GM19025 (cell line): ENCODE results near the gene DPM1.

Experiments used
- ATAC-seq: cut with Tn5 transposase; IDR thresholded peaks from one replicate; pipeline ENCODE4 v1.9.1; 2021; ENCODE audit warnings: mild to moderate bottlenecking, low read depth, moderate library complexity; ENCODE audit not compliant: unreplicated experiment

The DPM1 gene

DNA sequence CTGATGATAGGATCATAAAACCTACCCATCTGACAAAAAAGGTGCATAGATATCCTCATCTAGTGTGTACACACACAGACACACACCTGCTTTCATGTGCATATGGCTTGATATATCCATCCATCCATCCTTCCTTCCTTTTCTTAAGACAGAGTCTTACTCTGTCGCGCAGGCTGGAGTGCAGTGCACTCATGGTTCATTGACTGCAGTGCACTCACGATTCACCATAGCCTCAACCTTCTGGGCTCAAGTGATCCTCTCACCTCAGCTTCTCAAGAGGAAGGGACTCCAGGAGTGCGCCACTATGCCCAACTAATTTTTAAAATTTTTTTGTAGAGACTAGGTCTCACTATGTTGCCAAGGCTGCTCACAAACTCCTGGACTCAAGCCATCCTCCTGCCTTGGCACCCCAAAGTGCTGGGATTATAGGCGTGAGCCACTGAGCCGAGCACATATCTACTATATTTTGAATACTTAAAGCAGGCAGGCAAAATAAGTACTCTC lies 54.2 kb downstream of the DPM1 start:
- no peak for ATAC-seq

DNA sequence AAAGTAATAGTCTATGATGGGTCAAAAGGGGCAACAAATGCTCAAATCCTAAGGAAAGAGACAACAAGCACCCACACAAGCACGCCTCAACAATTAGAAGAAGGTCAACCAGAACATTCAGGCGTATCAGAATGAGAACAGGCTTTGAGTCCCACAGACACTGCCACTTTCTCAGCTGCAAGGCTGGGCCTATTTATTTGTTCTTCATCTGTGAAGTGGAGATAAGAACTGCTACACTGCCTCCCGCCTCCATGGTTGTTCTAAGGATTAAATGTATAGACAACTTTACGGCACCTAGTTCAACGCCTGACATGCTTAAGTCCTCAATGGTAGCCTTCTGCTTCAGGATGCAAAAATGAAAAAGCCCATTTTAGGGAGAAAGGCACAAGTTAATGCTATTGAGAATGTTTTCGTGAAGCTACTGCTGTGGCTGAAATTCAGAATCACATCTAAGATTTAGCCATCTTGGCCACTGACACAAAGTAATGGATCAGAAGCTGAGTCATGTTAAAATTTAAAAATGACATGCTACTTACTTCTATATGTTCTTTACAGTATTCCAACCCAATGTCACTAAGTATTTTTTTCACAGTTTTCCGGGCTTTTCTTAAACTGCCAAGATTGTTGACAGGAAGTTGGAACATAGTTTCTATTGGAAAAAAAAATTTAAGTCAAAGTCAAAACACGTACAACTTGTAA lies 54.8 kb downstream of the DPM1 start:
- ATAC-seq = no peak

DNA sequence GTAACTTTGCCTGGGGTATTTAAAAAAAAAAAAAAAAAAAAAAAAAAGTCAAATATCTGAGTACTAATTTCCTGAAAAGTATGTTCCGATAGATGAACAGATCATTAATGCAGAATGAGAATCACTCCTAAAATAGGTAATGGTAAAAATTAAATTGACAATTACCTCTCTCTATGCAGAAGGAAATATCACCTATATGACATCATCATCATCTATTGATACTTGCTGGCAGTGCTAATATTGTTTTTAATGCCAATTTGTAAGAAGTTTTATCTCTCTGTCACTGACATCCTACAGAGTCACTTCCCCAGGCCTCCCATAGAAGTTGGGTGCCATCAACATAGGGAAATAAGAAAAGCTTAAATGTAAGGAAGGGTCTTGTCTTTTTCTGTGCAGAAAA lies 57.0 kb downstream of the DPM1 start:
- no peak for ATAC-seq

DNA sequence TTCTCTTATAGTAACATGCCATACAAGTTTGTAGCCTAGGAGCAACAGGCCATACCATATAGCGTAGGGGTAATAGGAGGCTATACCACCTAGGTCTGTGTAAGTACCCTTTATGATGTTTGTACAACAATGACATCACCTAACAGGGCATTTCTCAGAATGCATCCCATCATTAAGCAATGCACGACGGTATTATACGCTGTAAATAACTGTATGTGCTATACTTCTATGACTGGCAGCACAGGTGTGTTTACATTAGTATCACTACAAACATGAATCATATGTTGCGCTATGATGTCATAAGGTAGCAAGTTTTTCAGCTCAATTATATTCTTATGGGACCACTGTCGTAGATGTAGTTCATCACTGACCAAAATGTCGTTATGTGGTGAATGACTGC lies 58.1 kb downstream of the DPM1 start:
- ATAC-seq = no peak

DNA sequence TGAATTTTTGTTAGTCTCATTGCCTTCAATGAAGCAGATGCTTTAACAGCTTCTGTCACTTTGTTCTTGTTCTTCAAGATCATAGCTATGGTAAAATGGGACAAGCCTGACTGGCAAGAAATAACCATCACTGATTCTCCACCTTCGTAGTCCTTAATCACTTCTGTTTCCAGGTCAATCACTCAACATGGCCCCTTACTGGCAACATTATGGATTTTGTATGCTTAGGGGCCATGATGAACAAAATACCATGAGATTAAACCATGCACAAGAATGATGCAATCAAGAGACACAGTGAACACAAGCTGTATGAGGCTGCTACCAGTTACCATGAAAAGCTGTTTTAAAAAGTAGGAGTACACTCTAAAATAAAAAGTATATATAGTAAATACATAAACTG lies 59.9 kb downstream of the DPM1 start:
- ATAC-seq = no peak

DNA sequence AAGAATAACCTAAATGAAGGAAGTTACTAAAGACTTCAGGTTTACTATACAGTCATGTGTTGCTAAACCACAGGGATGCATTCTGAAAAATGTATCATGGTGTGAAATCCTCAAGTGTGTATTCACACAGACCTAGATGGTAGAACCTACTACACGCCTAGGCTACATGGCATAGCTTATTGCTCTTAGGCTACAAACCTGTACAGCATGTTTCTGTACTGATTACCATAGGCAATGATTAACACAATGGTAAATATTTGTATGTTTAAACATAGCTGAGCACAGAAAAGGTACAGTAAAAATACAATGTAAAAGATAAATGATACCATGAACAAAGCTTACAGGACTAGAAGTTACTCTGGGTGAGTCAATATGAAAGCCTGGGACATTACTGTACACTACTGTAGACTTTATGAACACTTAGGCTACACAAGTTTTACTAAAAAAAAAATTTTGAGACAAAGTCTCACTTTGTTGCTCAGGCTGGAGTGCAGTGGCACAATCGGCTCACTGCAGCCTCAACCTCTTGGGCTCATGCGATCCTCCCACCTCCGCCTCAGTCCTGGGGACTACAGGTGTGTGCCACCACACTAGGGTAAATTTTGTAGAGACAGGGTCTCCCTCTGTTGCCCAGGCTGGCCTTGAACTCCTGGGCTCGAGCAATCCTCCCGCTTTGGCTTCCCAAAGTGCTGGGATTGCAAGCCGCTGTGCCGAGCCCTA lies 63.1 kb downstream of the DPM1 start:
- no peak for ATAC-seq

GRCh38 chr20:50893620-50894019 lies 64.7 kb downstream of the DPM1 start:
- no peak for ATAC-seq

DNA sequence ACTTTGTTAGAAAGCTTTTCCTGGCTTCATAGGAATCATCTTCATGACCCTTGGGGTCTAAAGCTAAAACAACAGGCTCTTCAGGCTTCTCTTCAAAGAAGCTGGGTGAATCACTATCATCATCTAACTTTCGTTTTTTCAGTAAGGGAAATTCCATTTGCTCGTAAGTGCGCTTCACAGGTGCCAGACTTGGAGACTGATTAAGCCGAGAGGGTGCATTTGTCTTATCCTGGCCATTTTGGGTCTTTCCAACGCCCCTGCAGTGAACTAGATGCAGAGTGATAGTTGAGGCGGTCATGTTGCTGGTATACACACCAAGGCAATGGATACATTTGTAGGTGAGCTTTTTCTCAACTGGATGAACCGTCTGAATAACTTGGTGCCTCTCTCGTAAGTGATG lies 65.9 kb downstream of the DPM1 start:
- peak; percentile 48 for ATAC-seq

DNA sequence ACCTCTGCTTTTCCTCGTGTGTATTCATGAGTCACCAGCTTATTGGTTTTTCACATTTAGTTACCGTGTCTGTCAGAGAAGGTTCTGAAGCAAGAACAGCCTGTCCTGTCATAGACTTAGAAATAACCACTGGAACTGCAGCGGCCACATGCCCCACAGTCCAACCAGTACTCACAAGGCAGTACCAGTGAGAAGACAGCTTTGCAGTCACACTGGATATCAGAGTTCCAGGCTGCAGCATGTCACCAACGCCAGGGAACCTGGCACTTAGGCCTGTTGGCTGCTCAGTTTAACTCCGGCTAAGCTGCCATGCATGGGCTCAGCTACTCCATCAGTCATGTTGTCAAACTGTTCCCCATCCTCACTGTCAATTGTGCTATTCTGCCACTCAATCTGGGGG lies 67.2 kb downstream of the DPM1 start:
- no peak for ATAC-seq

DNA sequence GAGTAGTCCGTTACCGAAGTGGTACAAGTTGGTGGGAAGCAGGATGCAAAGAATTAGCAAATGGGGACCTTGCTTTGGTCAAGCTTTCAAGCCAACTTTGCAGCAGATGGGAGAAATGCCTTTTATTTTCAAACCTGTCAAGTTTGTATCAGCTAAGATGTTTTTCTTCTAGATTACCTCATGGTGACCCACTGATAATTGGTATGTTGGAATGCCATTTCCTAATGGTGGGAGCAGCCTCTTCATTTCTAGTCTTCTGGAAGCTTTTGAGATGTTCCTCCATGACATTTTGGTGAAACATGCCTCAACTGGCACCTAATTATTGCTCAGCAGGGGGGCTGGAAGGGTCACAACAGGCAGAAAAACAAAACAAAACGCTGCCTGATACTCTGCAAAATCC lies 70.8 kb downstream of the DPM1 start:
- ATAC-seq = no peak

DNA sequence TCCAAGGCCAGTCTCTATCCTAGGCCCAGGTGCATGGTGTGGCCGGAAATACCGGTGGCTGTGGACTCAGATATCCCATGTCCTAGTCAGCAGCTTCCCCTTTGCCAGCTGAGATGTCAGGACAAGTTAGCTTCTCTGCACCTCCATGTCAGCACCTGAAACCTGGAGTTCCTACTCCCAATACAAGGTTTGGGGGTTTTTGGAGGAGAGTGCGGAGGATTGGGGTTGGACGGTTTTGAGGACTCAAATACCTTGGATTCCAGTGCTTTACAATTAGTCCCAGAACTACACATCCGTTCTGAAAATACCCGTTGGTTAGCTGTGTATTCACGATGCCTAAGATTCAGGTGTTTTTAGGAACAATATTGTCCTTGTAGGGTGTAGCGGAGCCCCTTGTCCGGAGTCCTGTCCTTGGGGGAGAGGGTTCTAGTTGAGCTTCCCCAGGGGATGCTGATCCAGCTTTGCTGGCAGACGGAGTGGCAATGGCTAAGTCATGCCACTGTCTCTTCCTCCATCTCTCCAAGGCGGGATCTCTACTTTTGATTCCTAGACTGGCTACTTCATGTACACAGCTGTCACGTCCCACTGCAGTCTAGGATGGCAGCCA lies 72.0 kb downstream of the DPM1 start:
- ATAC-seq = no peak

- no peak for ATAC-seq
These were observed 72.6 kb downstream of the DPM1 start for GRCh38 chr20:50885781-50886180.

DNA sequence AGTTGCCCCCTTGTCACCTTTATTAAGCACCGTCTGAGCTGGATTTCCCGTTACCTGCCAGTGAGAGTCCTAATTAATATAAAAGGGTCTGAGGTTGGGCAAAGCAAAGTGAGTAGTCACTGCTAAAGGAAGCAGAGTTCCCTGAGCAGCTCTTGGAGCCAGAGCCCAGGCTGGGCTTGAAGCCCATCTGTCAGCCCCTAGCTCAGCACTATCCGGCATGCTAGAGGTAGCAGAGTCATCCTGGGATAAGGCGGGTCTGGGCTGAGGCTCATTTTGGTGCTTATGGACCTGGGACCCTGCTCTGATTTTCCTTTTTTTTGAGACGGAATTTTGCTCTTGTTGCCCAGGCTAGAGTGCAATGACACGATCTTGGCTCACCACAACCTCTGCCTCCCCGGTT lies 73.3 kb downstream of the DPM1 start:
- ATAC-seq = no peak
